ENCODE data around the gene LRRC37A2.
A peak's percentile ranks its signal among the peaks of the same experiment; 100 is the strongest.
"Not testable (repeated sequence)": the region's sequence is repeated elsewhere in the genome, so short reads cannot be mapped to it uniquely, and the experiment has no call there.

LRRC37A2 gene

GRCh38 chr17:46512168-46512567 lies at the start of gene LRRC37A2:
TSS of gene LRRC37A2 (plus strand) at chr17:46512468. CDS start at chr17:46512713, 245 bp downstream.
- not testable (repeated sequence) for DNase-seq

GRCh38 chr17:46467618-46468017 lies 44.6 kb upstream of the LRRC37A2 start:
- not testable (repeated sequence) for DNase-seq

- not testable (repeated sequence) for DNase-seq
These were observed 37.8 kb upstream of the LRRC37A2 start for GRCh38 chr17:46474489-46474888.

GRCh38 chr17:46475583-46475982 lies 36.7 kb upstream of the LRRC37A2 start:
- DNase-seq: peak in 2 of 3 donors; percentile 11 to 17

- not testable (repeated sequence) for DNase-seq
These were observed 33.4 kb upstream of the LRRC37A2 start for GRCh38 chr17:46478823-46479222.

GRCh38 chr17:46481310-46481709 lies 31.0 kb upstream of the LRRC37A2 start:
- not testable (repeated sequence) for DNase-seq

GRCh38 chr17:46492021-46492420 lies 20.2 kb upstream of the LRRC37A2 start:
- DNase-seq: not testable (repeated sequence)

- DNase-seq: peak in 1 of 3 donors; percentile 15
These were observed 12.7 kb upstream of the LRRC37A2 start for GRCh38 chr17:46499437-46500139.

- not testable (repeated sequence) for DNase-seq
These were observed 6.4 kb upstream of the LRRC37A2 start for GRCh38 chr17:46505896-46506295.

GRCh38 chr17:46534716-46535115 lies 22.4 kb downstream of the LRRC37A2 start:
- DNase-seq: not testable (repeated sequence)

GRCh38 chr17:46548607-46549006 lies 36.3 kb downstream of the LRRC37A2 start:
- not testable (repeated sequence) for DNase-seq

GRCh38 chr17:46559155-46559554 lies 46.9 kb downstream of the LRRC37A2 start:
- DNase-seq: not testable (repeated sequence)

GRCh38 chr17:46560048-46560447 lies 47.8 kb downstream of the LRRC37A2 start:
- DNase-seq: not testable (repeated sequence)

GRCh38 chr17:46566284-46566683 lies 54.0 kb downstream of the LRRC37A2 start:
- DNase-seq: not testable (repeated sequence)

- DNase-seq: not testable (repeated sequence)
These were observed 54.7 kb downstream of the LRRC37A2 start for GRCh38 chr17:46566980-46567379.

- DNase-seq: not testable (repeated sequence)
These were observed 59.5 kb downstream of the LRRC37A2 start for GRCh38 chr17:46571796-46572195.

GRCh38 chr17:46579083-46580075 lies 67.1 kb downstream of the LRRC37A2 start, which contains the start of gene ARL17A:
TSS of gene ARL17A (minus strand) at chr17:46579691. CDS start at chr17:46576322, 3,369 bp downstream.
- not testable (repeated sequence) for DNase-seq

GRCh38 chr17:46580082-46580481 lies 67.8 kb downstream of the LRRC37A2 start:
- DNase-seq: not testable (repeated sequence)

GRCh38 chr17:46585444-46585843 lies 73.2 kb downstream of the LRRC37A2 start:
- DNase-seq: not testable (repeated sequence)

- DNase-seq: not testable (repeated sequence)
These were observed 78.2 kb downstream of the LRRC37A2 start, which contains the start of gene NSF for GRCh38 chr17:46590157-46591146. TSS of gene NSF (plus strand) at chr17:46590669. CDS start at chr17:46590776, 107 bp downstream.

GRCh38 chr17:46591332-46591731 lies 79.1 kb downstream of the LRRC37A2 start:
- not testable (repeated sequence) for DNase-seq
